AG09309 (cell line): ENCODE data around the gene SIRPG.
A peak's percentile ranks its signal among the peaks of the same experiment; 100 is the strongest.

ENCODE experiments used
- DNase-seq: peaks from one replicate; pipeline ENCODE4 v3.0.0-alpha.2; 2010; ENCODE audit warnings: low read depth
- H3K4me3 ChIP-seq: 2 replicates; pipeline ENCODE4 v1.5.1; 2011; ENCODE audit warnings: mild to moderate bottlenecking, low read depth, low read length, moderate library complexity; ENCODE audit not compliant: control insufficient read depth
- TF ChIP-seq, protein P1 (sequence below): IDR thresholded peaks from 2 replicates; pipeline ENCODE4 v1.5.1; 2011; ENCODE audit warnings: mild to moderate bottlenecking, low read depth, low read length, inconsistent platforms; ENCODE audit not compliant: insufficient read depth, control insufficient read depth; ENCODE audit errors: missing control alignments

SIRPG gene

DNA sequence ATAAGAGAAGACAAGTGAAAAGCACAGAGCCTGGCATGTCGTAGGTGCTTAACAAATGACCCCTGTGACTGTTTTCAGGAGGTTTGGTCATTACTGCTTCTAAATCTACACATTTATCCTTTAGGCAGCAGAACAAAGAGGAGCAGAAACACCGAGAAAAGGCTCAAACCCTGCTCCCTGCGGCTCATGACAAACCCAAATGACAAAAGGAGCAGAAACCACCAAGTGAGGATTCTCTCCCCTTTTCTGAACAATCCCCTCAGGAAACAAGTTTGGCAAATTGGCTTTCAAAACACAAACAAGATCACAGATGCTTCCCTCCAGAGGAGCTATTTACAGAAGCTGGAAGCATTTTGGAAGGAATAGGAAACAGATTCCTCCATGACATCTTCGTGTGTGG lies 15.8 kb upstream of the SIRPG start:
- H3K4me3 ChIP-seq = no peak overlapping the region
- TF ChIP-seq, protein P1, sequence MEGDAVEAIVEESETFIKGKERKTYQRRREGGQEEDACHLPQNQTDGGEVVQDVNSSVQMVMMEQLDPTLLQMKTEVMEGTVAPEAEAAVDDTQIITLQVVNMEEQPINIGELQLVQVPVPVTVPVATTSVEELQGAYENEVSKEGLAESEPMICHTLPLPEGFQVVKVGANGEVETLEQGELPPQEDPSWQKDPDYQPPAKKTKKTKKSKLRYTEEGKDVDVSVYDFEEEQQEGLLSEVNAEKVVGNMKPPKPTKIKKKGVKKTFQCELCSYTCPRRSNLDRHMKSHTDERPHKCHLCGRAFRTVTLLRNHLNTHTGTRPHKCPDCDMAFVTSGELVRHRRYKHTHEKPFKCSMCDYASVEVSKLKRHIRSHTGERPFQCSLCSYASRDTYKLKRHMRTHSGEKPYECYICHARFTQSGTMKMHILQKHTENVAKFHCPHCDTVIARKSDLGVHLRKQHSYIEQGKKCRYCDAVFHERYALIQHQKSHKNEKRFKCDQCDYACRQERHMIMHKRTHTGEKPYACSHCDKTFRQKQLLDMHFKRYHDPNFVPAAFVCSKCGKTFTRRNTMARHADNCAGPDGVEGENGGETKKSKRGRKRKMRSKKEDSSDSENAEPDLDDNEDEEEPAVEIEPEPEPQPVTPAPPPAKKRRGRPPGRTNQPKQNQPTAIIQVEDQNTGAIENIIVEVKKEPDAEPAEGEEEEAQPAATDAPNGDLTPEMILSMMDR = no peak
- no peak for DNase-seq

- DNase-seq = no peak
- TF ChIP-seq, protein P1 = no peak
- no peak overlapping the region for H3K4me3 ChIP-seq
Observed at GRCh38 chr20:1672728-1673127, 15.1 kb upstream of the SIRPG start.

- TF ChIP-seq, protein P1 = no peak
- DNase-seq = no peak
Observed at GRCh38 chr20:1671891-1672669, 14.5 kb upstream of the SIRPG start.

DNA sequence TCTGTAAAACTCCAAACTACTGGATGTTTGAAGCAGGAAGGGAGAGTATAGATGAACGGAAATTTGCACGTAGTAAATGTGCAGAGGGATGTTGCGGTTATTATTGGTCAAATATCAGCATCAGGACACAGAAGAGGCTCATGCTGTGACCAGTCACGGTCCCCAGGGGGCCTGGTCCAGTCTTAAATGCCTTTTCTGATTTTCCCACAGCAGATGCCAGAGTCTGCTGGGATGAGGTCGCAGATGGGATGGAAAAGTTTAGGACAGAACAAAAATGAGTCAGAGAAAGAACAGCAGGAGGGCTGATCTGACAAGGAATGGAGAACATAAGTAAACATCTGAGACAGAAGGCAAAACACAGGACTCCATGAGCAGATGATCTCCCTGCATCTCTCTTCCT lies 11.7 kb upstream of the SIRPG start:
- DNase-seq = no peak
- H3K4me3 ChIP-seq = no peak overlapping the region
- TF ChIP-seq, protein P1 = peak; percentile 19

More at GRCh38 chr20:1671891-1672669, 14.5 kb upstream of the SIRPG start:
- no peak overlapping the region for H3K4me3 ChIP-seq

DNA sequence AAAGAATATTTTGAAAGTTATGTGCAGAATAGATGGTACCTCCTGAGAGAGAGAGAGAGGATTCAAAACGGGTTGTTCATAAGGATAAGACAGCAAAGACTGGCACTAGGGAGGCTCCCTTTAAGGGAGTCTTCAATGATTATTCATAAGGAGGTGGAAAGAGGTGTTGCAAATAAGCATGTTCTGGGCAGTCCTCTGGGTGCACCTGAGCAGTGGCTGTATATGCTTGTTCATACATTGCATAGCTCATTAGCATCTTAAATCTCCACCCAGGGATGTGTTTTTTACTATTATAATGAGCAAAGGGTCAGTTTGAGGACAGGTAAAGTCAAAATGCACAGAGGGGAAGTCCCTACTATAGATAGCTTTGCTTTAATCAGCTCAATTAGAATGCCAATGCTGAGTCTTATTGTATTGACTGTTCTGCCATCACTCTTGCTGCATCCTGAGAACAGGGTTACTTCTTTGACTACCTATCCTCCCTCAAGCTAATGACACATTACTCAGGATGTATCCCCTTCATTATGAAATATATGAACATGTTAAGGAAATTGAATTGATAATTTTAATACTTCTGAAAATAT lies 10.0 kb upstream of the SIRPG start:
- H3K4me3 ChIP-seq = no peak overlapping the region
- DNase-seq = no peak
- TF ChIP-seq, protein P1 = no peak

DNA sequence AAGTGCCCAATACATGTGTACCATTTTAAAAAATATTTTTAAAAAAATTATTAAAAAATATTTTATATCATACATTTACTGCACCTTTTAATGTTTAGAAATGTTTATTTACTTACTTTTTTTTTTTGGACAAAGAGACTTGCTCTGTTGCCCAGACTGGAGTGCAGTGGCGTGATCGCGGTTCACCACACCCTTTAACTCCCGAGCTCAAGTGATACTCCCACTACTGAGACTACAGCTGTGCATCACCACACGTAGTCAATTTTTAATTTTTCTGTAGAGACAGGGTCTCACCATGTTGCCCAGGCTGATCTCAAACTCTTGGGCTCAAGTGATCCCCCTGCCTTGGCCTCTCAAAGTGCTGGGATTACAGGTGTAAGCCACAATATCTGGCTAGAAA lies 9.2 kb upstream of the SIRPG start:
- no peak overlapping the region for H3K4me3 ChIP-seq
- TF ChIP-seq, protein P1 = no peak
- DNase-seq = no peak
